Keratinocyte (primary cell): ENCODE data around the gene OSTN. TPM values are rescaled to one million over a fixed set of nuclear protein-coding genes. Genes with fewer than 3 reads are reported as not detected.

Source experiments
- DNase-seq: peaks from one replicate; pipeline ENCODE4 v3.0.0-alpha.2; 2011; ENCODE audit warnings: low read depth, missing footprints, low spot score
- FAIRE-seq: peaks from 2 replicates; lab custom pipeline; 2011; peaks lifted over from hg19 to GRCh38; lab: Jason Lieb, UNC
- H2AFZ ChIP-seq: 2 replicates; pipeline ENCODE4 v1.6.0; 2012; ENCODE audit warnings: low read length, control low read depth, inconsistent platforms; ENCODE audit not compliant: control insufficient read depth
- H3K27ac ChIP-seq: 2 replicates; pipeline ENCODE4 v1.5.1; 2011; ENCODE audit warnings: low read length; ENCODE audit not compliant: control insufficient read depth, insufficient read depth
- H3K27me3 ChIP-seq: 3 replicates; pipeline ENCODE4 v1.6.0; 2011; ENCODE audit warnings: low read length; ENCODE audit not compliant: control insufficient read depth, insufficient read depth; ENCODE audit errors: extremely low read depth
- H3K36me3 ChIP-seq, 2 experiments: 2 replicates in 1 of 2; 3 replicates in 1 of 2; pipeline ENCODE4 v1.5.1; 2011; ENCODE audit warnings: low read length in 2 of 2, mild to moderate bottlenecking in 1 of 2; ENCODE audit not compliant: control insufficient read depth in 2 of 2, insufficient read depth in 2 of 2; ENCODE audit errors: extremely low read depth in 1 of 2
- H3K4me1 ChIP-seq: 3 replicates; pipeline ENCODE4 v1.5.1; 2011; ENCODE audit warnings: low read length; ENCODE audit not compliant: control insufficient read depth, insufficient read depth; ENCODE audit errors: extremely low read depth
- H3K4me2 ChIP-seq: 3 replicates; pipeline ENCODE4 v1.6.0; 2011; ENCODE audit warnings: low read depth, low read length; ENCODE audit not compliant: control insufficient read depth, insufficient read depth; ENCODE audit errors: extremely low read depth
- H3K4me3 ChIP-seq, 3 experiments: fragments of 200-600 bp in 1 of 3; sonication (generic) in 1 of 3; 2 replicates in 2 of 3; 3 replicates in 1 of 3; pipeline ENCODE4 v1.5.1; 2011 to 2016; ENCODE audit warnings: low read length in 3 of 3, mild to moderate bottlenecking in 3 of 3, control low read depth in 2 of 3, inconsistent platforms in 1 of 3, low read depth in 1 of 3, mixed read lengths in 1 of 3, mixed run types in 1 of 3, moderate library complexity in 1 of 3; ENCODE audit not compliant: control insufficient read depth in 2 of 3, insufficient read depth in 2 of 3; ENCODE audit errors: extremely low read depth in 1 of 3
- H3K79me2 ChIP-seq: 2 replicates; pipeline ENCODE4 v1.6.0; 2012; ENCODE audit warnings: low read length; ENCODE audit not compliant: control insufficient read depth, insufficient read depth
- H3K9ac ChIP-seq: 3 replicates; pipeline ENCODE4 v1.6.0; 2011; ENCODE audit warnings: low read length; ENCODE audit not compliant: control insufficient read depth, insufficient read depth; ENCODE audit errors: extremely low read depth
- H3K9me1 ChIP-seq: 3 replicates; pipeline ENCODE4 v1.6.0; 2011; ENCODE audit warnings: low read length; ENCODE audit not compliant: control insufficient read depth, insufficient read depth; ENCODE audit errors: extremely low read depth
- H3K9me3 ChIP-seq: 2 replicates; pipeline ENCODE4 v1.5.1; 2012; ENCODE audit warnings: low read depth, low read length; ENCODE audit not compliant: control insufficient read depth
- H4K20me1 ChIP-seq: 3 replicates; pipeline ENCODE4 v1.6.0; 2011; ENCODE audit warnings: low read length; ENCODE audit not compliant: control insufficient read depth, insufficient read depth; ENCODE audit errors: extremely low read depth
- CTCF ChIP-seq, 3 experiments: IDR thresholded peaks in 1 of 3; conservative IDR thresholded peaks in 1 of 3; optimal IDR thresholded peaks in 1 of 3; 2 replicates in 2 of 3; 3 replicates in 1 of 3; pipeline versions ENCODE3 to v1.5.1; 2011; ENCODE audit warnings: low read length in 3 of 3, mild to moderate bottlenecking in 3 of 3, moderate library complexity in 2 of 3, control low read depth in 1 of 3, inconsistent platforms in 1 of 3; ENCODE audit not compliant: insufficient read depth in 2 of 3; ENCODE audit errors: extremely low read depth in 1 of 3
- EZH2 ChIP-seq: IDR thresholded peaks from one replicate; pipeline ENCODE4 v1.6.1; 2012; ENCODE audit warnings: inconsistent platforms, mild to moderate bottlenecking, low read length, moderate library complexity
- dilution Hi-C: fragments of 300-500 bp; cut with MboI; formaldehyde crosslinking; loops from one replicate; pipeline ENCODE4 v1.7.0; 2020; ENCODE audit warnings: low sequenced_read_pairs; ENCODE audit not compliant: extremely low pct_ligation_motif_present
- polyA plus RNA-seq, 5 experiments: library from polyadenylated mRNA; depleted of rRNA in 3 of 5; stranded (reverse) in 3 of 5; stranded (forward) in 1 of 5; unstranded in 1 of 5; fragments of >200 nt; gene quantifications; 1 replicate in 1 of 5; 2 replicates in 3 of 5; 3 replicates in 1 of 5; pipeline versions ENCODE4 v1.2.1 to v1.2.3, GENCODE V29; 2011 to 2012; ENCODE audit warnings: missing spikeins in 2 of 5, low read depth in 1 of 5, low replicate concordance in 1 of 5

OSTN gene
- polyA plus RNA-seq, 1 donor (not counting 4 experiments of a cell fraction or from before 2014, with no cell fraction given): not detected

GRCh38 chr3:191280882-191281281 is 81.8 kb downstream of the OSTN start:
- H3K9me3 ChIP-seq: no peaks in the 10 kb centered on the region
- H4K20me1 ChIP-seq: no peaks in the 10 kb centered on the region
- H3K36me3 ChIP-seq: no peaks in the 10 kb centered on the region
- no peaks in the 10 kb centered on the region for H3K27me3 ChIP-seq
- dilution Hi-C loops: no loop called here
- no peak overlapping the region for H3K4me2 ChIP-seq
- no peaks in the 10 kb centered on the region for H3K4me1 ChIP-seq
- H3K9ac ChIP-seq: no peak overlapping the region
- TF ChIP-seq EZH2 (no peak), CTCF (optimal IDR thresholded peaks at IDR 0.05 in 1 of 3, IDR thresholded peaks at IDR 0.05 in 1 of 3, conservative IDR thresholded peaks at IDR 0.05 in 1 of 3; ENCODE audit: extremely low read depth in 1 of 3, insufficient read depth in 2 of 3, low read length in 3 of 3) (no peak)
- no peak overlapping the region for H3K4me3 ChIP-seq
- H3K79me2 ChIP-seq: no peaks in the 10 kb centered on the region
- no peak overlapping the region for H3K27ac ChIP-seq
- no peak overlapping the region for H2AFZ ChIP-seq
- FAIRE-seq (no peak), DNase-seq (no peak)
- H3K9me1 ChIP-seq: no peaks in the 10 kb centered on the region

- no peak overlapping the region for H3K4me2 ChIP-seq
- H3K27ac ChIP-seq: no peak overlapping the region
- H3K4me3 ChIP-seq: no peak overlapping the region
- dilution Hi-C loops: no loop called here
- no peak for DNase-seq
- no peaks in the 10 kb centered on the region for H3K36me3 ChIP-seq
- H3K9me3 ChIP-seq: no peaks in the 10 kb centered on the region
- no peaks in the 10 kb centered on the region for H3K4me1 ChIP-seq
- H3K27me3 ChIP-seq: no peaks in the 10 kb centered on the region
- FAIRE-seq: no peak
- no peak overlapping the region for H2AFZ ChIP-seq
- H3K9me1 ChIP-seq: no peaks in the 10 kb centered on the region
- H4K20me1 ChIP-seq: no peaks in the 10 kb centered on the region
- no peaks in the 10 kb centered on the region for H3K79me2 ChIP-seq
- H3K9ac ChIP-seq: no peak overlapping the region
- no peak for TF ChIP-seq EZH2
- no peak for TF ChIP-seq CTCF (optimal IDR thresholded peaks at IDR 0.05 in 1 of 3, IDR thresholded peaks at IDR 0.05 in 1 of 3, conservative IDR thresholded peaks at IDR 0.05 in 1 of 3; ENCODE audit: extremely low read depth in 1 of 3, insufficient read depth in 2 of 3, low read length in 3 of 3)
Measured at GRCh38 chr3:191282251-191283185, 83.5 kb downstream of the OSTN start.
